ENCODE results near the gene KNTC1. TPM values are rescaled to one million over a fixed set of nuclear protein-coding genes. Genes with fewer than 3 reads are reported as not detected.

The KNTC1 gene
- total and polyA plus RNA-seq, 4 donors = 4.0 to 34.0 (median 10.9) TPM

DNA sequence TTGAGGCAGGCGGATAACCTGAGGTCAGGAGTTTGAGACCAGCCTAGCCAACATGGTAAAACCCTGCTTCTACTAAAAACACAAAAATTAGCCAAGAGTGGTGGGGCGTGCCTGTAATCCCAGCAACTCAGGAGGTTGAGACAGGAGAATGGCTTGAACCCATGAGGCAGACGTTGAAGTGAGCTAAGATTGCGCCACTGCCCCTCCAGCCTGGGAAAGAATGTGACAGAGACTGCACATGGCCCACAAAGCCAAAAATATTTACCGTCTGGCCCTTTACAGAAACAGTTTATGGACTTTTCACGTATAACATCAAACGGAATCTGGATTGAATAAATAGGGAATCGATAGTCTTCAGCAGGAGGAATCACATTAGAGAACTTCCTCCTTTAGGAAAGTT is 3.8 kb upstream of the KNTC1 start:
- H3K27ac ChIP-seq (ENCODE audit: low read depth in 1 of 2, low read length in 1 of 2) = peak overlapping the region in 1 of 2 donors; percentile 3
- H3K4me3 ChIP-seq = no peak overlapping the region
- H3K27me3 ChIP-seq (ENCODE audit: control insufficient read depth in 3 of 3, insufficient read depth in 3 of 3, low read length in 2 of 3) = no peaks in the 10 kb centered on the region
- peaks cover 3 to 33% (median 15%) of the 10 kb centered on the region in 5 donors for H3K4me1 ChIP-seq (ENCODE audit: control insufficient read depth in 5 of 5, insufficient read depth in 5 of 5, low read length in 5 of 5)
- no peak overlapping the region for H3K9ac ChIP-seq (ENCODE audit: insufficient read depth in 1 of 2, low read length in 2 of 2)
- peaks cover 0 to 2% (median 0%) of the 10 kb centered on the region in 4 donors for H3K9me3 ChIP-seq (ENCODE audit: control insufficient read depth in 4 of 4, insufficient read depth in 3 of 4, low read length in 3 of 4)
- DNase-seq = peak in 1 of 3 donors; percentile 13
- no peak for ATAC-seq (ENCODE audit: insufficient read depth, low FRiP score)
- WGBS, 2 donors = 40 to 45% methylated on average over 8 of the region's 8 CpGs
- TF ChIP-seq, protein P1, sequence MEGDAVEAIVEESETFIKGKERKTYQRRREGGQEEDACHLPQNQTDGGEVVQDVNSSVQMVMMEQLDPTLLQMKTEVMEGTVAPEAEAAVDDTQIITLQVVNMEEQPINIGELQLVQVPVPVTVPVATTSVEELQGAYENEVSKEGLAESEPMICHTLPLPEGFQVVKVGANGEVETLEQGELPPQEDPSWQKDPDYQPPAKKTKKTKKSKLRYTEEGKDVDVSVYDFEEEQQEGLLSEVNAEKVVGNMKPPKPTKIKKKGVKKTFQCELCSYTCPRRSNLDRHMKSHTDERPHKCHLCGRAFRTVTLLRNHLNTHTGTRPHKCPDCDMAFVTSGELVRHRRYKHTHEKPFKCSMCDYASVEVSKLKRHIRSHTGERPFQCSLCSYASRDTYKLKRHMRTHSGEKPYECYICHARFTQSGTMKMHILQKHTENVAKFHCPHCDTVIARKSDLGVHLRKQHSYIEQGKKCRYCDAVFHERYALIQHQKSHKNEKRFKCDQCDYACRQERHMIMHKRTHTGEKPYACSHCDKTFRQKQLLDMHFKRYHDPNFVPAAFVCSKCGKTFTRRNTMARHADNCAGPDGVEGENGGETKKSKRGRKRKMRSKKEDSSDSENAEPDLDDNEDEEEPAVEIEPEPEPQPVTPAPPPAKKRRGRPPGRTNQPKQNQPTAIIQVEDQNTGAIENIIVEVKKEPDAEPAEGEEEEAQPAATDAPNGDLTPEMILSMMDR (IDR thresholded peaks at IDR 0.05; ENCODE audit: control extremely low read depth, extremely low read depth) = no peak
- peaks cover 5 to 46% (median 28%) of the 10 kb centered on the region in 4 donors for H3K36me3 ChIP-seq (ENCODE audit: control insufficient read depth in 4 of 4, insufficient read depth in 4 of 4, low read length in 4 of 4)

DNA sequence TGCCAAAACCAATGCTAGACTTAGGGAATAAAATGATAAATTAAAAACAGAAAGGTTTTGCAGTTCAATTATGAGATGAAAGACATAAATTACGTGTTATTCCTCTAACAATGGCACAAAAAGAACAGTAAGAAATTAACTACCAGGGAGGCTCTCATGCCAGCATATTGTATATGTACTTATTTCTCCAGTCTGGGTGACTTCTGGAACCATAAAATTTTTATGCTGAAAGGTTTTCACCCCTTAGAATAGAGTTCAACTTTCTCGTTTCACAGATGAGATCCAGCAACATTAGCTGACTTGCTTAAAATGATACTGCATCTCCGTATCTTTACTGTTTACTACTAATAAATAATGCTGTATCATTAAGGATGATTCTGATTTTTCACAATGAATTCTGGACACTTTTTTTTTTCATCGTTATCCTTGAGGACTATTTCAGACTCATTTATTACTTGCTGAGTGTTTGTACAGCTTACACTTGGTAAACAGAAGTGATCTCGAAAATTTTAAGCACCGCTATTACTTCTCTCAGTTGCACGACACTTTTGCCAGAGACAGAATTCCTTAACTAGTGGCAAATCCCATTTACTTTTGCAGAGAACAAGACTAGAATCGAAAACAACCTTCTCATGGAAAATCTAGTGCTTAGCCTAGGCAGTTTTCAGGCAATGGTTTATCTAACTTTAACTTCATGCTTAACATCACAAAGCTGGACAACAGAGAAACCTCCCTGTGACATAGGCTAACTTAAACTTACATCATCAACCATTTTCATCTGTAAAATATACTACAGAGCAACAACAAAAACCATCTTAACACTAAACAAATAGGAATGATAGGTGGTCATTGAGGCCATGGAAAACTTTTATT is 3.0 kb upstream of the KNTC1 start:
- ATAC-seq (ENCODE audit: insufficient read depth, low FRiP score) (no peak), DNase-seq (peak in 1 of 3 donors; percentile 20)
- Histone ChIP-seq H3K27ac (ENCODE audit: low read depth in 1 of 2, low read length in 1 of 2) (peak overlapping the region in 1 of 2 donors; percentile 33), H3K9ac (ENCODE audit: insufficient read depth in 1 of 2, low read length in 2 of 2) (peak overlapping the region in 1 of 2 donors; percentile 60), H3K4me3 (no peak overlapping the region), H3K27me3 (ENCODE audit: control insufficient read depth in 3 of 3, insufficient read depth in 3 of 3, low read length in 2 of 3) (no peaks in the 10 kb centered on the region), H3K36me3 (ENCODE audit: control insufficient read depth in 4 of 4, insufficient read depth in 4 of 4, low read length in 4 of 4) (peaks cover 5 to 39% (median 26%) of the 10 kb centered on the region in 4 donors), H3K9me3 (ENCODE audit: control insufficient read depth in 4 of 4, insufficient read depth in 3 of 4, low read length in 3 of 4) (peaks cover 0 to 2% (median 0%) of the 10 kb centered on the region in 4 donors), H3K4me1 (ENCODE audit: control insufficient read depth in 5 of 5, insufficient read depth in 5 of 5, low read length in 5 of 5) (peaks cover 3 to 38% (median 15%) of the 10 kb centered on the region in 5 donors)
- TF ChIP-seq, protein P1 (IDR thresholded peaks at IDR 0.05; ENCODE audit: control extremely low read depth, extremely low read depth) = no peak
- 28 to 40% methylated on average over 8 of the region's 8 CpGs for WGBS, 2 donors

DNA sequence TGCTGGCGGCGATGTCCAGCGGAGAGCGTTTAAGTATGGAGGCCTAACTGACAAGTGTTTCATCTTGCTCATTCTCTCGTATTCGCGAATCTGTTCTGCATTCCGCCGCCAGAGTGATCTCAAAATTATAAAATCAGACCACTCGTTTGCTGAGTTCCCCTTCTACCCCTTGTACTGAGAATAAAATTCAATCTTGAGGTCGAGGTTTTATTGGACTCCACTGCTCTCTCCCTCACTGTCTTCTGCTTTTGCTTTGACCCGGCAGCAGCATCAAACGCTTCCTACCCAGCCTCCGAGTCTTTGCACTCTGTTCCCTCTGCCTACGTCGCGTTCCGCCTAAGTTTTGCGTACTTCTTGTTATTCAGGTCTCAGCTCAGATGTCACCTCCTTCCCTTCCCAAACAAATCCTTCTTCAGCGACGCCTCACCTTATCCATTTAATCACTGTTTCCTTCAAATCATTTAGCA is 462 bp downstream of the KNTC1 start:
- peak overlapping the region; percentile 56 to 66 for H3K9ac ChIP-seq (ENCODE audit: insufficient read depth in 1 of 2, low read length in 2 of 2)
- H3K36me3 ChIP-seq (ENCODE audit: control insufficient read depth in 4 of 4, insufficient read depth in 4 of 4, low read length in 4 of 4) = peaks cover 0 to 12% (median 2%) of the 10 kb centered on the region in 4 donors
- TF ChIP-seq, protein P1 (IDR thresholded peaks at IDR 0.05; ENCODE audit: control extremely low read depth, extremely low read depth) = no peak
- peaks cover 3 to 38% (median 15%) of the 10 kb centered on the region in 5 donors for H3K4me1 ChIP-seq (ENCODE audit: control insufficient read depth in 5 of 5, insufficient read depth in 5 of 5, low read length in 5 of 5)
- peaks cover 0 to 2% (median 0%) of the 10 kb centered on the region in 4 donors for H3K9me3 ChIP-seq (ENCODE audit: control insufficient read depth in 4 of 4, insufficient read depth in 3 of 4, low read length in 3 of 4)
- H3K4me3 ChIP-seq = peak overlapping the region; percentile 81
- 1% methylated on average over 21 of the region's 21 CpGs for WGBS, 2 donors
- H3K27me3 ChIP-seq (ENCODE audit: control insufficient read depth in 3 of 3, insufficient read depth in 3 of 3, low read length in 2 of 3) = no peaks in the 10 kb centered on the region
- no peak for ATAC-seq (ENCODE audit: insufficient read depth, low FRiP score)
- DNase-seq = peak in 2 of 3 donors; percentile 12 to 17
- H3K27ac ChIP-seq (ENCODE audit: low read depth in 1 of 2, low read length in 1 of 2) = peak overlapping the region; percentile 47 to 76
